Measurements from ENCODE around the gene RARG.

- TF ChIP-seq POLR2A (IDR thresholded peaks at IDR 0.05) (no peak), CTCF (IDR thresholded peaks at IDR 0.05) (no peak), EP300 (IDR thresholded peaks at IDR 0.05; ENCODE audit: low read depth) (no peak), POLR2AphosphoS5 (IDR thresholded peaks at IDR 0.05) (no peak)
Observed at GRCh38 chr12:53279888-53280498, 48.0 kb upstream of the RARG start.

Data from transverse colon (tissue), 4 donors.